ENCODE data around the gene GDF9. TPM values are rescaled to one million over a fixed set of nuclear protein-coding genes. Genes with fewer than 3 reads are reported as not detected.

The GDF9 gene
- total and polyA plus RNA-seq, 2 experiments from 2014 or later = 0.11 to 0.14 TPM

GRCh38 chr5:132859889-132860437, 6.3 kb downstream of the GDF9 start:
- Histone ChIP-seq H2AFZ (no peak overlapping the region), H3K79me2 (replicated peaks; ENCODE audit: insufficient read depth) (no peaks in the 10 kb centered on the region), H3K36me3 (ENCODE audit: insufficient read depth) (no peaks in the 10 kb centered on the region), H3K27ac (ENCODE audit: low read depth) (no peak overlapping the region), H3F3A (replicated peaks; ENCODE audit: low read depth) (no peaks in the 10 kb centered on the region), H3K4me2 (no peak overlapping the region), H4K20me1 (replicated peaks; ENCODE audit: insufficient read depth) (no peaks in the 10 kb centered on the region), H3K4me1 (ENCODE audit: insufficient read depth) (peaks cover 5% of the 10 kb centered on the region), H3K27me3 (ENCODE audit: insufficient read depth) (no peaks in the 10 kb centered on the region), H3K4me3 (no peak overlapping the region), H3K9me2 (ENCODE audit: insufficient read depth) (no peaks in the 10 kb centered on the region)
- H3K27me3 Mint-ChIP-seq (ENCODE audit: insufficient read depth, low read depth, poor library complexity) = peaks cover 1% of the 10 kb centered on the region
- H3K36me3 Mint-ChIP-seq (ENCODE audit: low read depth) = no peaks in the 10 kb centered on the region
- TF ChIP-seq EZH2 (IDR thresholded peaks at IDR 0.05; ENCODE audit: low read depth, unreplicated experiment) = no peak
- TF ChIP-seq JUNB (IDR thresholded peaks at IDR 0.05; ENCODE audit: unreplicated experiment) = no peak
- TF ChIP-seq REST (IDR thresholded peaks at IDR 0.05; ENCODE audit: unreplicated experiment) = no peak
- TF ChIP-seq CREB1 (CRISPR knock-in tag; IDR thresholded peaks at IDR 0.05; ENCODE audit: low read depth) = no peak
- TF ChIP-seq STAT1 (IDR thresholded peaks at IDR 0.05; ENCODE audit: unreplicated experiment) = no peak
- no peak for TF ChIP-seq ZNF114 (CRISPR knock-in tag; IDR thresholded peaks at IDR 0.05)
- no peak for TF ChIP-seq ZNF462 (CRISPR knock-in tag; IDR thresholded peaks at IDR 0.05)
- TF ChIP-seq EZH2phosphoT487 (IDR thresholded peaks at IDR 0.05; ENCODE audit: unreplicated experiment) = no peak
- no peak for TF ChIP-seq ETS1 (IDR thresholded peaks at IDR 0.05)
- no peak for TF ChIP-seq NANOG (IDR thresholded peaks at IDR 0.05; ENCODE audit: borderline replicate concordance)
- TF ChIP-seq CTCF (conservative IDR thresholded peaks at IDR 0.05; ENCODE audit: low read depth in 2 of 2) = no peak
- H3K4me1 Mint-ChIP-seq = peaks cover 6% of the 10 kb centered on the region; the same call in 2 of the 3 replicates
- no peak for ATAC-seq
- H3K9me3 Mint-ChIP-seq = no peaks in the 10 kb centered on the region
- no peak for DNase-seq (ENCODE audit: low spot score)
- H3K27ac Mint-ChIP-seq = no peak overlapping the region
- no peak overlapping the region for H3K4me3 Mint-ChIP-seq
